Tibial nerve (tissue), 4 donors: Measurements from ENCODE around the gene MBNL2. TPM values are rescaled to one million over a fixed set of nuclear protein-coding genes. Genes with fewer than 3 reads are reported as not detected.

ENCODE experiments used
- DNase-seq, 2 donors: peaks; one replicate each; pipeline ENCODE4 v3.0.0-alpha.2; 2019; ENCODE audit warnings: low spot score in 2 of 2
- H3K27ac ChIP-seq, 4 donors: fragments of 200-600 bp; sonication (generic) in 3 of 4; one replicate each; pipeline ENCODE4 v1.5.1; 2017 to 2019; ENCODE audit warnings: mild to moderate bottlenecking in 1 of 4
- H3K27me3 ChIP-seq, 2 donors: fragments of 200-600 bp; sonication (generic) in 1 of 2; one replicate each; pipeline versions ENCODE4 v1.5.1 to v1.6.0; 2017 to 2019
- H3K36me3 ChIP-seq, 3 donors: fragments of 200-600 bp; sonication (generic); one replicate each; pipeline ENCODE4 v1.5.1; 2018 to 2019
- H3K4me1 ChIP-seq, 4 donors: fragments of 200-600 bp; sonication (generic) in 3 of 4; one replicate each; pipeline ENCODE4 v1.5.1; 2017 to 2019
- H3K4me3 ChIP-seq, 4 donors: fragments of 200-600 bp; sonication (generic) in 3 of 4; one replicate each; pipeline ENCODE4 v1.5.1; 2017 to 2019; ENCODE audit warnings: mild to moderate bottlenecking in 1 of 4, moderate library complexity in 1 of 4
- H3K9me3 ChIP-seq, 4 donors: fragments of 200-600 bp; sonication (generic) in 3 of 4; one replicate each; pipeline ENCODE4 v1.5.1; 2017 to 2019
- CTCF ChIP-seq, 5 experiments: fragments of 200-600 bp in 3 of 5; fragments of 450-650 bp in 2 of 5; sonication (generic) in 3 of 5; IDR thresholded peaks; one replicate each; pipeline ENCODE4 v1.5.1; 2016 to 2019; ENCODE audit warnings: antibody characterized with exemption in 5 of 5, mild to moderate bottlenecking in 3 of 5, moderate library complexity in 2 of 5
- EP300 ChIP-seq, 2 donors: sonication (generic); formaldehyde crosslinking; IDR thresholded peaks; one replicate each; pipeline ENCODE4 v1.6.1; 2017; ENCODE audit warnings: antibody characterized with exemption in 2 of 2, mild to moderate bottlenecking in 1 of 2
- POLR2A ChIP-seq, 2 donors: fragments of 450-650 bp; IDR thresholded peaks; one replicate each; pipeline ENCODE4 v1.6.1; 2017; ENCODE audit warnings: antibody characterized with exemption in 2 of 2, mild to moderate bottlenecking in 2 of 2, moderate library complexity in 2 of 2
- WGBS, 2 donors: methylation state at CpG; one replicate each; pipeline ENCODE4 v1.1.5; 2018; 5-methylcytosine and 5-hydroxymethylcytosine counted together
- total RNA-seq, 4 donors: library from RNA; depleted of rRNA; stranded (reverse); fragments of >200 nt; gene quantifications; one replicate each; pipeline ENCODE4 v1.1.0, GENCODE V29; 2016

MBNL2 gene
- total RNA-seq, 4 donors from 2014 or later = 87.9 to 126 (median 95.5) TPM

DNA sequence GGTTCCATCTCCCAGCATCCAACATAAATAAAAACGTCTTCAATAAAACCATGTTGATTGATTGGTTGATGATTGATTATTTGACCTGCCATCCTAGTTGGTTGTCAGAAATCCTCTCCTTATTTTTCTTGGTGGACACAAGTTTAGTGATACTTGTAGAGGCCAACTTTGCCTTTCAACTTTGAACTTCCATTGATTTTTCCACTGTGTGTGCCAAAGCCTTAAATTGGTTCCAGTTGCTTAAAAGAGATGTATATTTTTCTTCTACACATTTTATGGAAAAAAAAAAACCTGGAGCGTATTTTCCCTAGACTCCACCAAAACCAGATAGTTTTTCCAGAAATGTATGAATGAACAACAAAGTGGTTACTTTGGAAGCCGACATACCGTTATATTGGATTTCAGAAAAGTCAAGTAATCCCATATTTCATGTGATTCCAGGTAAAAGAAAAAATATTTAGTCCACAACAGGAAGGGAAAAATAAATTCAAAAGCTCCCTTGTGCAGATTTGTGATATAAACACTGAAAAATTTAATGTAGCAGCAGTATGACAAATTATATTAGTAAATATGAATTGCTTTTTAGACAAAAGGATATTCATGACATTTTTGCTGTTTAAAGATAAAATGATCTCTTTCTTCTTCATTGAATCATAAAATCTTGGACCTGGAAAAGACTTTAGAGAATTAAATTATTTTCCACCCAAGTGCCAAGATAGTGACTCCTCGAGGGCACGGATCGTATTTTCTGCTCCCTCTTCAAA lies 85.2 kb downstream of the MBNL2 start:
- peak overlapping the region in 3 of 4 donors; percentile 35 to 82 (median 69) for H3K27ac ChIP-seq

DNA sequence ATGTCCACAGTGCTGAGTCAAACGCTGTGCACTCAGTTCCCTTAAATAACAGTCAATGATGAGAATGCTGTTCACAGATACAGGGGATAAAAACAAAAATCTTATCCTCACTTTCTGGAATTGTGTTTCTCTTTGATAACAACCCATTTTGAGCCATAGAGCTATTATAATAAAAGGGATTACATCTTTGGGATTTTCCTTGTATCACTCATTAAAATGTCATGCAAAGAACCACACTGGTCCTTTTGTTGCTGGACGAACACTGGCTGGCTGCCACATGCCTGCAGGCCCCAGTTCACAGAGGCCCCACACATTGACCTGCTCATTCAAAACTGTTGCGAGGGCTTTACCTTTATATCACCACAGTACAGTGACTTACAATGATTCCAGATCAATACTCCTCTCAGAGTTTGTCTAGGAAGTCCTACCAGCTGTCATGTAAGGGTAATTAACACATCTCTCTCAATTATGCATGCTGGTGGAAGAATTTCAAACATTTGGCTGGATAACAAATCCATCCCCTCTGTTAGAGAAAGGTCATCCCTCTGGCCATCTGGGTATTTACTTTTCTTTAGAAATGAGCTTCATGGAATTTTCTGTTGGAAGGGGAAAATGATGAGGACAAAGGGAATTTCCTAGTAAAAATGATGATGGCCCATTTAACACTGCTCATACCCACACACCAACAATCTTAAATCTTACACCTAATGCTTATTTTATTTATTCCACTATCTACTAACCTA lies 85.9 kb downstream of the MBNL2 start:
- no peaks in the 10 kb centered on the region for H3K27me3 ChIP-seq
- no peak for TF ChIP-seq EP300 (IDR thresholded peaks at IDR 0.05)
- TF ChIP-seq CTCF (IDR thresholded peaks at IDR 0.05) = no peak
- no peak for TF ChIP-seq POLR2A (IDR thresholded peaks at IDR 0.05)
- WGBS, 2 donors = 23 to 24% methylated on average over 3 of the region's 3 CpGs
- H3K27ac ChIP-seq = peak overlapping the region in 2 of 4 donors; percentile 69 to 82
- peaks cover 4 to 89% (median 32%) of the 10 kb centered on the region in 4 donors for H3K4me1 ChIP-seq
- DNase-seq = peak in 1 of 2 donors; percentile 33
- H3K4me3 ChIP-seq = peak overlapping the region in 1 of 4 donors; percentile 8
- H3K36me3 ChIP-seq = no peaks in the 10 kb centered on the region
- no peaks in the 10 kb centered on the region for H3K9me3 ChIP-seq

More for the DNA sequence above, 85.2 kb downstream of the MBNL2 start:
- peaks cover 4 to 93% (median 35%) of the 10 kb centered on the region in 4 donors for H3K4me1 ChIP-seq
- no peaks in the 10 kb centered on the region for H3K27me3 ChIP-seq
- 26% methylated on average over 7 of the region's 7 CpGs for WGBS, 2 donors
- peak overlapping the region in 1 of 4 donors; percentile 8 for H3K4me3 ChIP-seq
- no peaks in the 10 kb centered on the region for H3K9me3 ChIP-seq
- DNase-seq = no peak
- TF ChIP-seq POLR2A (IDR thresholded peaks at IDR 0.05) = no peak
- H3K36me3 ChIP-seq = no peaks in the 10 kb centered on the region

- H3K27ac ChIP-seq = peak overlapping the region in 2 of 4 donors; percentile 69 to 82
- H3K9me3 ChIP-seq = no peaks in the 10 kb centered on the region
- H3K36me3 ChIP-seq = no peaks in the 10 kb centered on the region
- TF ChIP-seq CTCF (IDR thresholded peaks at IDR 0.05) (no peak), POLR2A (IDR thresholded peaks at IDR 0.05) (no peak), EP300 (IDR thresholded peaks at IDR 0.05) (no peak)
- peaks cover 4 to 89% (median 32%) of the 10 kb centered on the region in 4 donors for H3K4me1 ChIP-seq
- H3K4me3 ChIP-seq = no peak overlapping the region
- WGBS, 2 donors = 30 to 38% methylated on average over 5 of the region's 5 CpGs
- no peaks in the 10 kb centered on the region for H3K27me3 ChIP-seq
- no peak for DNase-seq
These were observed 86.7 kb downstream of the MBNL2 start for GRCh38 chr13:97308735-97309429.

DNA sequence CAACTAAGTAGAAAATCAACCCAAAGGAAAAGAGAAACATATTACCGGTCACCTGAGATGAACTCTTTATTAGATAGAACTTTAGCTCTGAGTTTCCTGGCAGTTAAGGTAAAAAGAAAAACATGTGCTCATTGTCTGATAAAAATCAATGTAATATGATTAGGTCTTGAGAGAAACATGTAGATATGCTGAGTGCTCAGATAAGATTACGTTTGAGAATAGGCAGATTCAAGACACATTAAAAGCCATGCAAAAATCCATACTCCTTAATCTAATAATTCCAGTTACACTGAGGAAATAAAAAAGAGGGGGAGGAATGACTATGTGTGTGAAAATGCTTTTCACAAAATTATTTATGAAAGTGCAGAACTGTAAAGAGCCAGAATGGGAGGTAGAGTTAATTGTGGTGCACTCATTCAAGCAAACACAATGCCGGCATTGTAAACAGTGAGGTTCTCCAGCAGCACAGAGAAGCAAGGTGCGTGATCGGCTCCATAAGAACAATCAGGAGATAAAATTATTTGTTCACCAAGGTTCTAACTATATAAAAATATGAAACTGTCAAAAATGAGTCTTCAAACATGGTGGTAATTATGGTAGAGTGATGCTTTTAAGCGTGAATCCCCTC lies 88.8 kb downstream of the MBNL2 start:
- 65 to 73% methylated on average over 6 of the region's 6 CpGs for WGBS, 2 donors
- TF ChIP-seq EP300 (IDR thresholded peaks at IDR 0.05) = no peak
- TF ChIP-seq CTCF (IDR thresholded peaks at IDR 0.05) = no peak
- no peak for TF ChIP-seq POLR2A (IDR thresholded peaks at IDR 0.05)
- H3K9me3 ChIP-seq = no peaks in the 10 kb centered on the region
- no peaks in the 10 kb centered on the region for H3K27me3 ChIP-seq
- H3K4me1 ChIP-seq = peaks cover 4 to 89% (median 34%) of the 10 kb centered on the region in 4 donors
- H3K4me3 ChIP-seq = no peak overlapping the region
- no peaks in the 10 kb centered on the region for H3K36me3 ChIP-seq
- peak overlapping the region in 1 of 4 donors; percentile 82 for H3K27ac ChIP-seq
- DNase-seq = no peak

- H3K27me3 ChIP-seq = no peaks in the 10 kb centered on the region
- H3K4me3 ChIP-seq = no peak overlapping the region
- H3K27ac ChIP-seq = peak overlapping the region in 1 of 4 donors; percentile 6
- DNase-seq = no peak
- 54 to 59% methylated on average over 3 of the region's 3 CpGs for WGBS, 2 donors
- H3K4me1 ChIP-seq = peaks cover 0 to 89% (median 30%) of the 10 kb centered on the region in 4 donors
- no peaks in the 10 kb centered on the region for H3K9me3 ChIP-seq
- H3K36me3 ChIP-seq = no peaks in the 10 kb centered on the region
- TF ChIP-seq EP300 (IDR thresholded peaks at IDR 0.05) = no peak
- TF ChIP-seq CTCF (IDR thresholded peaks at IDR 0.05) = no peak
These were observed 89.8 kb downstream of the MBNL2 start for GRCh38 chr13:97311956-97312355.
